ENCODE data around the gene ATIC.

The ATIC gene

DNA sequence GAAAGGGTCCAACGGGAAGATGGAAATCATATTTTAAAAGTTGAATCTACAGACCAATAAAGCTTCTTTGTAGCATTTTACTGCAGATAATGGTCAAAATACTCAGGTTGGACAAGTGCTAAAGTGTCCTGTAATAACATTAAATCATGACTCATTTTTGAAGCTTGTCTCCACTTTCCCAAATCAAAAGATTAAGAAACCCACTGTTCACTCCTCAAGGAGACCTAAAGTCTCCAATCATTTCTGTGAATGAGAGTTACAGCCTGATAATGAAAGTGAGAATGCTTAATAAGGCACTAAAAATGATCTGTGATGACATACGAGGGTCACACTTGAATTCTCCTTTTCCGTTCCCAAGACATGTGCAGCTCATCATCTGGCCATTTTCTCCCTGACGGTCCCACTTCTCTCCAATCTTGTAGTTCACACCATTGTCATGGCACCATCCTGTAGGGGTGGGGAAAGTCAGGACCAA lies 53.4 kb downstream of the ATIC start:
- H3K27ac ChIP-seq (ENCODE audit: extremely low read depth, low read depth, low read length) = no peak overlapping the region
- ChIA-PET CTCF (no interaction called here), POLR2A (no interaction called here)
- TF ChIP-seq INSM2 (tag by site-specific recombination; IDR thresholded peaks at IDR 0.05) (no peak), SP7 (tag by site-specific recombination; IDR thresholded peaks at IDR 0.05) (no peak), ZNF830 (tag by site-specific recombination; IDR thresholded peaks at IDR 0.05; ENCODE audit: low read depth) (no peak), ZSCAN16 (tag by site-specific recombination; IDR thresholded peaks at IDR 0.05) (no peak), ZFP3 (tag by site-specific recombination; IDR thresholded peaks at IDR 0.05; ENCODE audit: low read depth) (no peak)
- TF ChIP-seq, protein P1, sequence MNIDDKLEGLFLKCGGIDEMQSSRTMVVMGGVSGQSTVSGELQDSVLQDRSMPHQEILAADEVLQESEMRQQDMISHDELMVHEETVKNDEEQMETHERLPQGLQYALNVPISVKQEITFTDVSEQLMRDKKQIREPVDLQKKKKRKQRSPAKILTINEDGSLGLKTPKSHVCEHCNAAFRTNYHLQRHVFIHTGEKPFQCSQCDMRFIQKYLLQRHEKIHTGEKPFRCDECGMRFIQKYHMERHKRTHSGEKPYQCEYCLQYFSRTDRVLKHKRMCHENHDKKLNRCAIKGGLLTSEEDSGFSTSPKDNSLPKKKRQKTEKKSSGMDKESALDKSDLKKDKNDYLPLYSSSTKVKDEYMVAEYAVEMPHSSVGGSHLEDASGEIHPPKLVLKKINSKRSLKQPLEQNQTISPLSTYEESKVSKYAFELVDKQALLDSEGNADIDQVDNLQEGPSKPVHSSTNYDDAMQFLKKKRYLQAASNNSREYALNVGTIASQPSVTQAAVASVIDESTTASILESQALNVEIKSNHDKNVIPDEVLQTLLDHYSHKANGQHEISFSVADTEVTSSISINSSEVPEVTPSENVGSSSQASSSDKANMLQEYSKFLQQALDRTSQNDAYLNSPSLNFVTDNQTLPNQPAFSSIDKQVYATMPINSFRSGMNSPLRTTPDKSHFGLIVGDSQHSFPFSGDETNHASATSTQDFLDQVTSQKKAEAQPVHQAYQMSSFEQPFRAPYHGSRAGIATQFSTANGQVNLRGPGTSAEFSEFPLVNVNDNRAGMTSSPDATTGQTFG (tag by site-specific recombination; IDR thresholded peaks at IDR 0.05; ENCODE audit: borderline replicate concordance) = no peak
- TF ChIP-seq, protein P2, sequence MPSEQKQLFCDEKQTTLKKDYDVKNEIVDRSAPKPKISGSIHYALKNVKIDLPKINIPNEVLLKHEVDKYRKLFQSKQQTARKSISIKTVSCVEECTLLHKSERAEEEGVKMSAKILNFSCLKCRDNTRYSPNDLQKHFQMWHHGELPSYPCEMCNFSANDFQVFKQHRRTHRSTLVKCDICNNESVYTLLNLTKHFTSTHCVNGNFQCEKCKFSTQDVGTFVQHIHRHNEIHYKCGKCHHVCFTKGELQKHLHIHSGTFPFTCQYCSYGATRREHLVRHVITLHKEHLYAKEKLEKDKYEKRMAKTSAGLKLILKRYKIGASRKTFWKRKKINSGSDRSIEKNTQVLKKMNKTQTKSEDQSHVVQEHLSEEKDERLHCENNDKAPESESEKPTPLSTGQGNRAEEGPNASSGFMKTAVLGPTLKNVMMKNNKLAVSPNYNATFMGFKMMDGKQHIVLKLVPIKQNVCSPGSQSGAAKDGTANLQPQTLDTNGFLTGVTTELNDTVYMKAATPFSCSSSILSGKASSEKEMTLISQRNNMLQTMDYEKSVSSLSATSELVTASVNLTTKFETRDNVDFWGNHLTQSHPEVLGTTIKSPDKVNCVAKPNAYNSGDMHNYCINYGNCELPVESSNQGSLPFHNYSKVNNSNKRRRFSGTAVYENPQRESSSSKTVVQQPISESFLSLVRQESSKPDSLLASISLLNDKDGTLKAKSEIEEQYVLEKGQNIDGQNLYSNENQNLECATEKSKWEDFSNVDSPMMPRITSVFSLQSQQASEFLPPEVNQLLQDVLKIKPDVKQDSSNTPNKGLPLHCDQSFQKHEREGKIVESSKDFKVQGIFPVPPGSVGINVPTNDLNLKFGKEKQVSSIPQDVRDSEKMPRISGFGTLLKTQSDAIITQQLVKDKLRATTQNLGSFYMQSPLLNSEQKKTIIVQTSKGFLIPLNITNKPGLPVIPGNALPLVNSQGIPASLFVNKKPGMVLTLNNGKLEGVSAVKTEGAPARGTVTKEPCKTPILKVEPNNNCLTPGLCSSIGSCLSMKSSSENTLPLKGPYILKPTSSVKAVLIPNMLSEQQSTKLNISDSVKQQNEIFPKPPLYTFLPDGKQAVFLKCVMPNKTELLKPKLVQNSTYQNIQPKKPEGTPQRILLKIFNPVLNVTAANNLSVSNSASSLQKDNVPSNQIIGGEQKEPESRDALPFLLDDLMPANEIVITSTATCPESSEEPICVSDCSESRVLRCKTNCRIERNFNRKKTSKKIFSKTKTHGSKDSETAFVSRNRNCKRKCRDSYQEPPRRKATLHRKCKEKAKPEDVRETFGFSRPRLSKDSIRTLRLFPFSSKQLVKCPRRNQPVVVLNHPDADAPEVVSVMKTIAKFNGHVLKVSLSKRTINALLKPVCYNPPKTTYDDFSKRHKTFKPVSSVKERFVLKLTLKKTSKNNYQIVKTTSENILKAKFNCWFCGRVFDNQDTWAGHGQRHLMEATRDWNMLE (tag by site-specific recombination; conservative IDR thresholded peaks at IDR 0.05; ENCODE audit: low read depth) = no peak
- H3K4me1 ChIP-seq (ENCODE audit: control insufficient read depth, insufficient read depth, low read length) = no peaks in the 10 kb centered on the region
- H3K4me3 ChIP-seq (ENCODE audit: low read depth, low read length) = no peak overlapping the region
- peaks cover 43 to 90% of the 10 kb centered on the region in 2 experiments for H3K36me3 ChIP-seq (ENCODE audit: control insufficient read depth in 2 of 2, insufficient read depth in 1 of 2, low read length in 2 of 2)
- no peaks in the 10 kb centered on the region for H3K9me3 ChIP-seq (ENCODE audit: control insufficient read depth, insufficient read depth, low read depth, low read length)

GRCh38 chr2:215366440-215367032 lies 54.7 kb downstream of the ATIC start:
- Histone ChIP-seq H3K4me1 (ENCODE audit: control insufficient read depth, insufficient read depth, low read length) (no peaks in the 10 kb centered on the region), H3K9me3 (ENCODE audit: control insufficient read depth, insufficient read depth, low read depth, low read length) (no peaks in the 10 kb centered on the region), H3K36me3 (ENCODE audit: control insufficient read depth in 2 of 2, insufficient read depth in 1 of 2, low read length in 2 of 2) (peaks cover 33 to 91% of the 10 kb centered on the region in 2 experiments), H3K4me3 (ENCODE audit: low read depth, low read length) (no peak overlapping the region), H3K27ac (ENCODE audit: extremely low read depth, low read depth, low read length) (no peak overlapping the region)
- ChIA-PET POLR2A (no interaction called here), CTCF (no interaction called here)
- TF ChIP-seq ZNF146 (tag by site-specific recombination; IDR thresholded peaks at IDR 0.05) (no peak), PRDM4 (tag by site-specific recombination; IDR thresholded peaks at IDR 0.05) (no peak), ZNF837 (tag by site-specific recombination; IDR thresholded peaks at IDR 0.05) (no peak), GLI2 (tag by site-specific recombination; IDR thresholded peaks at IDR 0.05; ENCODE audit: borderline replicate concordance, low read depth) (no peak), ZBTB17 (tag by site-specific recombination; IDR thresholded peaks at IDR 0.05) (no peak), KLF9 (tag by site-specific recombination; IDR thresholded peaks at IDR 0.05; ENCODE audit: low read depth) (no peak), ZNF664 (tag by site-specific recombination; IDR thresholded peaks at IDR 0.05) (no peak)
- TF ChIP-seq, protein P3, sequence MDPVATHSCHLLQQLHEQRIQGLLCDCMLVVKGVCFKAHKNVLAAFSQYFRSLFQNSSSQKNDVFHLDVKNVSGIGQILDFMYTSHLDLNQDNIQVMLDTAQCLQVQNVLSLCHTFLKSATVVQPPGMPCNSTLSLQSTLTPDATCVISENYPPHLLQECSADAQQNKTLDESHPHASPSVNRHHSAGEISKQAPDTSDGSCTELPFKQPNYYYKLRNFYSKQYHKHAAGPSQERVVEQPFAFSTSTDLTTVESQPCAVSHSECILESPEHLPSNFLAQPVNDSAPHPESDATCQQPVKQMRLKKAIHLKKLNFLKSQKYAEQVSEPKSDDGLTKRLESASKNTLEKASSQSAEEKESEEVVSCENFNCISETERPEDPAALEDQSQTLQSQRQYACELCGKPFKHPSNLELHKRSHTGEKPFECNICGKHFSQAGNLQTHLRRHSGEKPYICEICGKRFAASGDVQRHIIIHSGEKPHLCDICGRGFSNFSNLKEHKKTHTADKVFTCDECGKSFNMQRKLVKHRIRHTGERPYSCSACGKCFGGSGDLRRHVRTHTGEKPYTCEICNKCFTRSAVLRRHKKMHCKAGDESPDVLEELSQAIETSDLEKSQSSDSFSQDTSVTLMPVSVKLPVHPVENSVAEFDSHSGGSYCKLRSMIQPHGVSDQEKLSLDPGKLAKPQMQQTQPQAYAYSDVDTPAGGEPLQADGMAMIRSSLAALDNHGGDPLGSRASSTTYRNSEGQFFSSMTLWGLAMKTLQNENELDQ (tag by site-specific recombination; IDR thresholded peaks at IDR 0.05; ENCODE audit: low read depth) = no peak
- TF ChIP-seq, protein P4, sequence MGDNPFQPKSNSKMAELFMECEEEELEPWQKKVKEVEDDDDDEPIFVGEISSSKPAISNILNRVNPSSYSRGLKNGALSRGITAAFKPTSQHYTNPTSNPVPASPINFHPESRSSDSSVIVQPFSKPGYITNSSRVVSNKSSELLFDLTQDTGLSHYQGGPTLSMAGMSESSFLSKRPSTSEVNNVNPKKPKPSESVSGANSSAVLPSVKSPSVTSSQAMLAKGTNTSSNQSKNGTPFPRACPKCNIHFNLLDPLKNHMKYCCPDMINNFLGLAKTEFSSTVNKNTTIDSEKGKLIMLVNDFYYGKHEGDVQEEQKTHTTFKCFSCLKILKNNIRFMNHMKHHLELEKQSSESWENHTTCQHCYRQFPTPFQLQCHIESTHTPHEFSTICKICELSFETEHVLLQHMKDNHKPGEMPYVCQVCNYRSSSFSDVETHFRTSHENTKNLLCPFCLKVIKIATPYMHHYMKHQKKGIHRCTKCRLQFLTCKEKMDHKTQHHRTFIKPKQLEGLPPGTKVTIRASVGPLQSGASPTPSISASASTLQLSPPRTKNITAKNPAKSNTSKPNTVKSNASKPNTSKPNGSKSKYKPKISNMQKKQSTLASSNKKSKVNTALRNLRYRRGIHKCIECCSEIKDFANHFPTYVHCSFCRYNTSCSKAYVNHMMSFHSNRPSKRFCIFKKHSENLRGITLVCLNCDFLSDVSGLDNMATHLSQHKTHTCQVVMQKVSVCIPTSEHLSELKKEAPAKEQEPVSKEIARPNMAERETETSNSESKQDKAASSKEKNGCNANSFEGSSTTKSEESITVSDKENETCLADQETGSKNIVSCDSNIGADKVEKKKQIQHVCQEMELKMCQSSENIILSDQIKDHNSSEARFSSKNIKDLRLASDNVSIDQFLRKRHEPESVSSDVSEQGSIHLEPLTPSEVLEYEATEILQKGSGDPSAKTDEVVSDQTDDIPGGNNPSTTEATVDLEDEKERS (tag by site-specific recombination; IDR thresholded peaks at IDR 0.05) = no peak
